SU-DHL-6 (cell line): Measurements from ENCODE around the gene UGT1A6.

Experiments used
- H2AFZ ChIP-seq: fragments of 200-600 bp; sonication (generic); 2 replicates; pipeline ENCODE4 v1.6.1; 2014; ENCODE audit warnings: low read depth, mild to moderate bottlenecking, moderate library complexity, mixed read lengths, antibody characterized with exemption, low read length; ENCODE audit not compliant: severe bottlenecking
- H3F3A ChIP-seq: fragments of 200-600 bp; shearing (Covaris generic); 2 replicates; pipeline ENCODE4 v1.6.0; 2016; ENCODE audit warnings: antibody characterized with exemption, mild to moderate bottlenecking; ENCODE audit not compliant: insufficient read depth
- H3K27ac ChIP-seq: fragments of 200-600 bp; sonication (generic); 2 replicates; pipeline ENCODE4 v1.5.1; 2016; ENCODE audit warnings: low read depth, mild to moderate bottlenecking, low read length, moderate library complexity, mixed read lengths
- H3K27me3 ChIP-seq: fragments of 200-600 bp; sonication (generic), shearing (Covaris generic); 2 replicates; pipeline ENCODE4 v1.6.0; 2014; ENCODE audit warnings: mild to moderate bottlenecking, low read length
- H3K36me3 ChIP-seq: fragments of 200-600 bp; sonication (generic); 2 replicates; pipeline ENCODE4 v1.6.1; 2014; ENCODE audit warnings: mild to moderate bottlenecking, low read length, mixed read lengths
- H3K4me2 ChIP-seq: fragments of 300-600, 200-600 bp; shearing (Covaris generic), sonication (generic); 2 replicates; pipeline ENCODE4 v1.6.0; 2014; ENCODE audit warnings: low read length, low read depth, mild to moderate bottlenecking; ENCODE audit not compliant: poor library complexity, severe bottlenecking
- H3K4me3 ChIP-seq: fragments of 200-600 bp; sonication (generic); 2 replicates; pipeline ENCODE4 v1.5.1; 2014; ENCODE audit warnings: antibody characterized with exemption, low read length, mild to moderate bottlenecking, mixed read lengths; ENCODE audit not compliant: insufficient read depth, poor library complexity, severe bottlenecking
- H3K79me2 ChIP-seq: fragments of 200-600 bp; sonication (generic); 2 replicates; pipeline ENCODE4 v1.6.1; 2014; ENCODE audit warnings: mild to moderate bottlenecking, low read length, moderate library complexity; ENCODE audit not compliant: insufficient read depth
- H3K9ac ChIP-seq: fragments of 200-600 bp; sonication (generic); 2 replicates; pipeline ENCODE4 v1.7.0; 2014; ENCODE audit warnings: mild to moderate bottlenecking, low read length
- H3K9me2 ChIP-seq: fragments of 200-600 bp; sonication (generic); replicated peaks from 2 replicates; pipeline ENCODE4 v1.6.1; 2014; ENCODE audit warnings: low read length; ENCODE audit not compliant: insufficient read depth
- H3K9me3 ChIP-seq: fragments of 200-600 bp; sonication (generic); 2 replicates; pipeline ENCODE4 v1.6.1; 2014; ENCODE audit warnings: low read length, mixed read lengths; ENCODE audit not compliant: insufficient read depth
- H4K20me1 ChIP-seq: fragments of 200-600 bp; sonication (generic); 2 replicates; pipeline ENCODE4 v1.6.1; 2014; ENCODE audit warnings: low read depth, mild to moderate bottlenecking, antibody characterized with exemption, low read length, moderate library complexity, mixed read lengths
- CTCF ChIP-seq: fragments of 200-600 bp; sonication (generic); IDR thresholded peaks from one replicate; pipeline ENCODE4 v1.5.1; 2017; ENCODE audit warnings: antibody characterized with exemption, mild to moderate bottlenecking, low read length, moderate library complexity; ENCODE audit not compliant: insufficient read depth, poor library complexity, severe bottlenecking
- EZH2phosphoT487 ChIP-seq: fragments of 200-600 bp; sonication (generic), shearing (Covaris generic); conservative IDR thresholded peaks from 2 replicates; pipeline ENCODE4 v1.6.1; 2018; ENCODE audit warnings: mild to moderate bottlenecking, antibody characterized with exemption, low read length, moderate library complexity, mixed read lengths

UGT1A6 gene

GRCh38 chr2:233816771-233817170 lies 124.1 kb downstream of the UGT1A6 start:
- Histone ChIP-seq H3K4me2 (no peak overlapping the region), H3K27ac (no peak overlapping the region), H3K36me3 (no peaks in the 10 kb centered on the region)

GRCh38 chr2:233817361-233817911 lies 124.7 kb downstream of the UGT1A6 start:
- H3K4me3 ChIP-seq: no peak overlapping the region
- H3F3A ChIP-seq: no peaks in the 10 kb centered on the region
- H3K36me3 ChIP-seq: no peaks in the 10 kb centered on the region
- no peak for TF ChIP-seq CTCF
- TF ChIP-seq EZH2phosphoT487: no peak
- H3K9me2 ChIP-seq: no peaks in the 10 kb centered on the region
- no peaks in the 10 kb centered on the region for H4K20me1 ChIP-seq
- no peaks in the 10 kb centered on the region for H3K9me3 ChIP-seq
- no peak overlapping the region for H3K4me2 ChIP-seq
- H3K9ac ChIP-seq: no peak overlapping the region
- H3K79me2 ChIP-seq: no peaks in the 10 kb centered on the region
- H3K27ac ChIP-seq: no peak overlapping the region
- H3K27me3 ChIP-seq: no peaks in the 10 kb centered on the region
- H2AFZ ChIP-seq: no peak overlapping the region

More at GRCh38 chr2:233816771-233817170, 124.1 kb downstream of the UGT1A6 start:
- H3K9me2 ChIP-seq: no peaks in the 10 kb centered on the region
- no peak overlapping the region for H3K4me3 ChIP-seq
- no peaks in the 10 kb centered on the region for H3K9me3 ChIP-seq
- no peak overlapping the region for H3K9ac ChIP-seq
- no peaks in the 10 kb centered on the region for H3F3A ChIP-seq
- H3K79me2 ChIP-seq: no peaks in the 10 kb centered on the region
- H3K27me3 ChIP-seq: no peaks in the 10 kb centered on the region
- no peak for TF ChIP-seq CTCF
- TF ChIP-seq EZH2phosphoT487: no peak
- H2AFZ ChIP-seq: no peak overlapping the region
- no peaks in the 10 kb centered on the region for H4K20me1 ChIP-seq

- H3K9ac ChIP-seq: no peak overlapping the region
- H3K4me2 ChIP-seq: no peak overlapping the region
- H3K4me3 ChIP-seq: no peak overlapping the region
Measured at GRCh38 chr2:233817995-233818638, 125.4 kb downstream of the UGT1A6 start.

More at GRCh38 chr2:233817995-233818638, 125.4 kb downstream of the UGT1A6 start:
- no peaks in the 10 kb centered on the region for H3K79me2 ChIP-seq
- H3K27ac ChIP-seq: no peak overlapping the region
- TF ChIP-seq EZH2phosphoT487 (no peak), CTCF (no peak)
- H3F3A ChIP-seq: no peaks in the 10 kb centered on the region
- H2AFZ ChIP-seq: no peak overlapping the region
- H3K27me3 ChIP-seq: no peaks in the 10 kb centered on the region
- H4K20me1 ChIP-seq: no peaks in the 10 kb centered on the region
- no peaks in the 10 kb centered on the region for H3K9me2 ChIP-seq
- H3K9me3 ChIP-seq: no peaks in the 10 kb centered on the region
- no peaks in the 10 kb centered on the region for H3K36me3 ChIP-seq
